HepG2 (cell line): ENCODE data around the gene WDR31. TPM values are rescaled to one million over a fixed set of nuclear protein-coding genes. Genes with fewer than 3 reads are reported as not detected.

Experiments used
- MIER2 ChIP-seq: IDR thresholded peaks from 2 replicates; pipeline ENCODE4 v1.6.1; 2016; ENCODE audit warnings: missing biosample characterization, missing genetic modification reagents
- NFIB ChIP-seq: sonication (generic); formaldehyde crosslinking; IDR thresholded peaks from 2 replicates; pipeline ENCODE4 v1.9.0; 2021; ENCODE audit warnings: missing genetic modification reagents, mild to moderate bottlenecking, borderline replicate concordance
- PTBP1 ChIP-seq: fragments of 200-400 bp; formaldehyde crosslinking; IDR thresholded peaks from 2 replicates; pipeline ENCODE4 v1.6.1; 2018; ENCODE audit warnings: low read length, low read depth; ENCODE audit not compliant: poor library complexity, severe bottlenecking
- TBX2 ChIP-seq: sonication (generic); formaldehyde crosslinking; IDR thresholded peaks from 2 replicates; pipeline ENCODE4 v1.5.0; 2020; ENCODE audit warnings: missing genetic modification reagents, mild to moderate bottlenecking, borderline replicate concordance
- TP53 ChIP-seq: sonication (generic); formaldehyde crosslinking; conservative IDR thresholded peaks from 2 replicates; pipeline ENCODE4 v1.4.0; 2020; ENCODE audit warnings: missing genetic modification reagents
- ZNF160 ChIP-seq: sonication (generic); formaldehyde crosslinking; IDR thresholded peaks from 2 replicates; pipeline ENCODE4 v1.8.0; 2022; ENCODE audit warnings: mild to moderate bottlenecking, inconsistent platforms, missing genetic modification reagents
- ZNF225 ChIP-seq: sonication (generic); formaldehyde crosslinking; IDR thresholded peaks from 2 replicates; pipeline ENCODE4 v1.4.0; 2020; ENCODE audit warnings: mild to moderate bottlenecking, missing genetic modification reagents
- ZNF282 ChIP-seq: fragments of 450-650 bp; IDR thresholded peaks from 2 replicates; pipeline ENCODE4 v1.6.1; 2018; ENCODE audit not compliant: partially characterized antibody
- ZNF337 ChIP-seq: sonication (generic); formaldehyde crosslinking; IDR thresholded peaks from 2 replicates; pipeline ENCODE4 v1.5.1; 2020; ENCODE audit warnings: missing genetic modification reagents, low read depth, mild to moderate bottlenecking, borderline replicate concordance
- ZNF629 ChIP-seq: sonication (generic); formaldehyde crosslinking; conservative IDR thresholded peaks from 2 replicates; pipeline ENCODE4 v1.5.0; 2020; ENCODE audit warnings: missing genetic modification reagents
- polyA plus RNA-seq, 8 experiments: library from polyadenylated mRNA; depleted of rRNA in 3 of 8; stranded (reverse) in 7 of 8; unstranded in 1 of 8; fragments of >200 nt; fragmentation: Illumina TruSeq in 4 of 8; extraction: Trizol in 4 of 8; gene quantifications; 2 replicates each; pipeline versions ENCODE4 v1.2.1 to v1.2.3, GENCODE V29; 2011 to 2016; ENCODE audit warnings: low read depth in 4 of 8, missing spikeins in 1 of 8, mixed read lengths in 1 of 8; ENCODE audit not compliant: insufficient read depth in 1 of 8
- total RNA-seq, 5 experiments: library from RNA; depleted of rRNA; stranded (reverse); fragments of >200 nt; fragmentation: Illumina TruSeq; extraction: Trizol; gene quantifications; 2 replicates each; pipeline ENCODE4 v1.2.3, GENCODE V29; 2016; ENCODE audit warnings: low read depth in 1 of 5
- TF ChIP-seq, protein P1 (sequence below): sonication (generic); formaldehyde crosslinking; IDR thresholded peaks from 2 replicates; pipeline ENCODE4 v1.4.0; 2020; ENCODE audit warnings: missing genetic modification reagents, low read depth, mild to moderate bottlenecking, borderline replicate concordance
- TF ChIP-seq, protein P2 (sequence below): IDR thresholded peaks from 2 replicates; pipeline ENCODE4 v1.6.1; 2016; ENCODE audit warnings: missing biosample characterization, missing genetic modification reagents, low read depth
- TF ChIP-seq, protein P3 (sequence below): sonication (generic); formaldehyde crosslinking; conservative IDR thresholded peaks from 2 replicates; pipeline ENCODE4 v1.4.0; 2020; ENCODE audit warnings: missing genetic modification reagents
- TF ChIP-seq, protein P4 (sequence below): IDR thresholded peaks from 2 replicates; pipeline ENCODE4 v1.6.1; 2016; ENCODE audit warnings: low read depth, missing genetic modification reagents, missing compliant biosample characterization
- TF ChIP-seq, protein P5 (sequence below): sonication (generic); formaldehyde crosslinking; IDR thresholded peaks from 2 replicates; pipeline ENCODE4 v1.4.0; 2020; ENCODE audit warnings: missing genetic modification reagents
- TF ChIP-seq, protein P6 (sequence below): sonication (generic); formaldehyde crosslinking; conservative IDR thresholded peaks from 2 replicates; pipeline ENCODE4 v1.4.0; 2020; ENCODE audit warnings: missing genetic modification reagents

The WDR31 gene
- total and polyA plus RNA-seq, 2 of the 13 experiments (the other 11 are each of a cell fraction or from before 2014, with no cell fraction given): 0.33 to 1.7 TPM

DNA sequence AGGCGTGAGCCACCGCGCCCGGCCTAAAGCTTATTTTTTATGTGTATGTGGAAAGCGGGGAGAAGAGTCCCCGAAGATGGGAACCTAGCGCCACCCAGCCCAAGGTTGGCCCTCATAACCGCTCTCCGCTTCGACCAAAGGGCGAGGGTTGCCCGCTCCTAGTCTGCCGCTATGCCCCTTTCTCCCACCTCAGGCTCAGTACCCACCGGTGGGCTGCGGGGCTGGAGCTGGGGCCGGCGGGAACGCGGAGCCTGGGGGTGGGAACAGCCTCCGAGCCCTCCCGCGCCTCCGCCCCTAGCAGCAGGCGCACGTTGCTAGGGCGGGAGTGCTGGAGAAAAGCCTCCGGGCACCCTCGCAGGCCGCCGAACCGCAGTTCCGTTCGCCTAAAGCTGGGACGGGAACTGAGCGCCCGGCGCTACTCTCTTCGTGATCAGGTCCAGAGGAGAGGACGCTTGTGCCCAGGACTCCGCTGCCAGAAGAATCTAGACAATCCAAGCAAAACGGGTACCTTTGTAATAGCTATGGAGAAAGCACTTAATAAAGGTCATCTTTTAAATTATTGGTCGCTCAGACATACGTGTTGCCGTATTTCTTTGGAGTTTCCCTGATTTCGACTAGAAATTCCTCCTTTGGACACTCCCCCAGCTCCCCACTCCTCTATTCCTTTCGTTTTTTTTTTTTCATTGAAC is at the start of gene WDR31 (continued):
- TF ChIP-seq, protein P1, sequence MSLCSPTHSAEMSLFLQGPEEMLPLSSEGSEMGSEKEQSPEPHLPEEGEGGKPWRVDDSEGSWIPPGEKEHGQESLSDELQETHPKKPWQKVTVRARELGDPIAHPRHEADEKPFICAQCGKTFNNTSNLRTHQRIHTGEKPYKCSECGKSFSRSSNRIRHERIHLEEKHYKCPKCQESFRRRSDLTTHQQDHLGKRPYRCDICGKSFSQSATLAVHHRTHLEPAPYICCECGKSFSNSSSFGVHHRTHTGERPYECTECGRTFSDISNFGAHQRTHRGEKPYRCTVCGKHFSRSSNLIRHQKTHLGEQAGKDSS (CRISPR knock-in tag): peak; percentile 96
- TF ChIP-seq ZNF282 (no peak), TP53 (CRISPR knock-in tag) (no peak; the same call in 1 of the 2 replicates), ZNF160 (CRISPR knock-in tag) (peak; percentile 68; the same call in 1 of the 2 replicates), NFIB (CRISPR knock-in tag) (no peak), ZNF629 (CRISPR knock-in tag) (no peak; the same call in none of the 2 replicates), PTBP1 (peak; percentile 66), MIER2 (CRISPR knock-in tag) (peak; percentile 77; the same call in 1 of the 2 replicates), ZNF225 (CRISPR knock-in tag) (no peak), ZNF337 (CRISPR knock-in tag) (0 out of 2 replicates have a peak, but pooled peaks have one; percentile 59), TBX2 (CRISPR knock-in tag) (peak; percentile 92)
- TF ChIP-seq, protein P2, sequence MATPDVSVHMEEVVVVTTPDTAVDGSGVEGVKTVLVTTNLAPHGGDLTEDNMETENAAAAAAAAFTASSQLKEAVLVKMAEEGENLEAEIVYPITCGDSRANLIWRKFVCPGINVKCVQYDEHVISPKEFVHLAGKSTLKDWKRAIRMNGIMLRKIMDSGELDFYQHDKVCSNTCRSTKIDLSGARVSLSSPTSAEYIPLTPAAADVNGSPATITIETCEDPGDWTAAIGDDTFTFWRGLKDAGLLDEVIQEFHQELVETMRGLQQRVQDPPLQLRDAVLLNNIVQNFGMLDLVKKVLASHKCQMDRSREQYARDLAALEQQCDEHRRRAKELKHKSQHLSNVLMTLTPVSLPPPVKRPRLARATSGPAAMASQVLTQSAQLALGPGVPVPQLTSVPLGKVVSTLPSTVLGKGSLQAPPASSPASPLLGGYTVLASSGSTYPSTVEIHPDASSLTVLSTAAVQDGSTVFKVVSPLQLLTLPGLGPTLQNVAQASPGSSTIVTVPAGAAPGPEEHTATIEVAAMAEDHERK (CRISPR knock-in tag): no peak
- TF ChIP-seq, protein P3, sequence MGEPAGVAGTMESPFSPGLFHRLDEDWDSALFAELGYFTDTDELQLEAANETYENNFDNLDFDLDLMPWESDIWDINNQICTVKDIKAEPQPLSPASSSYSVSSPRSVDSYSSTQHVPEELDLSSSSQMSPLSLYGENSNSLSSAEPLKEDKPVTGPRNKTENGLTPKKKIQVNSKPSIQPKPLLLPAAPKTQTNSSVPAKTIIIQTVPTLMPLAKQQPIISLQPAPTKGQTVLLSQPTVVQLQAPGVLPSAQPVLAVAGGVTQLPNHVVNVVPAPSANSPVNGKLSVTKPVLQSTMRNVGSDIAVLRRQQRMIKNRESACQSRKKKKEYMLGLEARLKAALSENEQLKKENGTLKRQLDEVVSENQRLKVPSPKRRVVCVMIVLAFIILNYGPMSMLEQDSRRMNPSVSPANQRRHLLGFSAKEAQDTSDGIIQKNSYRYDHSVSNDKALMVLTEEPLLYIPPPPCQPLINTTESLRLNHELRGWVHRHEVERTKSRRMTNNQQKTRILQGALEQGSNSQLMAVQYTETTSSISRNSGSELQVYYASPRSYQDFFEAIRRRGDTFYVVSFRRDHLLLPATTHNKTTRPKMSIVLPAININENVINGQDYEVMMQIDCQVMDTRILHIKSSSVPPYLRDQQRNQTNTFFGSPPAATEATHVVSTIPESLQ: no peak
- TF ChIP-seq, protein P4, sequence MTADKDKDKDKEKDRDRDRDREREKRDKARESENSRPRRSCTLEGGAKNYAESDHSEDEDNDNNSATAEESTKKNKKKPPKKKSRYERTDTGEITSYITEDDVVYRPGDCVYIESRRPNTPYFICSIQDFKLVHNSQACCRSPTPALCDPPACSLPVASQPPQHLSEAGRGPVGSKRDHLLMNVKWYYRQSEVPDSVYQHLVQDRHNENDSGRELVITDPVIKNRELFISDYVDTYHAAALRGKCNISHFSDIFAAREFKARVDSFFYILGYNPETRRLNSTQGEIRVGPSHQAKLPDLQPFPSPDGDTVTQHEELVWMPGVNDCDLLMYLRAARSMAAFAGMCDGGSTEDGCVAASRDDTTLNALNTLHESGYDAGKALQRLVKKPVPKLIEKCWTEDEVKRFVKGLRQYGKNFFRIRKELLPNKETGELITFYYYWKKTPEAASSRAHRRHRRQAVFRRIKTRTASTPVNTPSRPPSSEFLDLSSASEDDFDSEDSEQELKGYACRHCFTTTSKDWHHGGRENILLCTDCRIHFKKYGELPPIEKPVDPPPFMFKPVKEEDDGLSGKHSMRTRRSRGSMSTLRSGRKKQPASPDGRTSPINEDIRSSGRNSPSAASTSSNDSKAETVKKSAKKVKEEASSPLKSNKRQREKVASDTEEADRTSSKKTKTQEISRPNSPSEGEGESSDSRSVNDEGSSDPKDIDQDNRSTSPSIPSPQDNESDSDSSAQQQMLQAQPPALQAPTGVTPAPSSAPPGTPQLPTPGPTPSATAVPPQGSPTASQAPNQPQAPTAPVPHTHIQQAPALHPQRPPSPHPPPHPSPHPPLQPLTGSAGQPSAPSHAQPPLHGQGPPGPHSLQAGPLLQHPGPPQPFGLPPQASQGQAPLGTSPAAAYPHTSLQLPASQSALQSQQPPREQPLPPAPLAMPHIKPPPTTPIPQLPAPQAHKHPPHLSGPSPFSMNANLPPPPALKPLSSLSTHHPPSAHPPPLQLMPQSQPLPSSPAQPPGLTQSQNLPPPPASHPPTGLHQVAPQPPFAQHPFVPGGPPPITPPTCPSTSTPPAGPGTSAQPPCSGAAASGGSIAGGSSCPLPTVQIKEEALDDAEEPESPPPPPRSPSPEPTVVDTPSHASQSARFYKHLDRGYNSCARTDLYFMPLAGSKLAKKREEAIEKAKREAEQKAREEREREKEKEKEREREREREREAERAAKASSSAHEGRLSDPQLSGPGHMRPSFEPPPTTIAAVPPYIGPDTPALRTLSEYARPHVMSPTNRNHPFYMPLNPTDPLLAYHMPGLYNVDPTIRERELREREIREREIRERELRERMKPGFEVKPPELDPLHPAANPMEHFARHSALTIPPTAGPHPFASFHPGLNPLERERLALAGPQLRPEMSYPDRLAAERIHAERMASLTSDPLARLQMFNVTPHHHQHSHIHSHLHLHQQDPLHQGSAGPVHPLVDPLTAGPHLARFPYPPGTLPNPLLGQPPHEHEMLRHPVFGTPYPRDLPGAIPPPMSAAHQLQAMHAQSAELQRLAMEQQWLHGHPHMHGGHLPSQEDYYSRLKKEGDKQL: 0 out of 2 replicates have a peak, but pooled peaks have one; percentile 44
- TF ChIP-seq, protein P5, sequence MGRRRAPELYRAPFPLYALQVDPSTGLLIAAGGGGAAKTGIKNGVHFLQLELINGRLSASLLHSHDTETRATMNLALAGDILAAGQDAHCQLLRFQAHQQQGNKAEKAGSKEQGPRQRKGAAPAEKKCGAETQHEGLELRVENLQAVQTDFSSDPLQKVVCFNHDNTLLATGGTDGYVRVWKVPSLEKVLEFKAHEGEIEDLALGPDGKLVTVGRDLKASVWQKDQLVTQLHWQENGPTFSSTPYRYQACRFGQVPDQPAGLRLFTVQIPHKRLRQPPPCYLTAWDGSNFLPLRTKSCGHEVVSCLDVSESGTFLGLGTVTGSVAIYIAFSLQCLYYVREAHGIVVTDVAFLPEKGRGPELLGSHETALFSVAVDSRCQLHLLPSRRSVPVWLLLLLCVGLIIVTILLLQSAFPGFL (CRISPR knock-in tag): no peak
- TF ChIP-seq, protein P6, sequence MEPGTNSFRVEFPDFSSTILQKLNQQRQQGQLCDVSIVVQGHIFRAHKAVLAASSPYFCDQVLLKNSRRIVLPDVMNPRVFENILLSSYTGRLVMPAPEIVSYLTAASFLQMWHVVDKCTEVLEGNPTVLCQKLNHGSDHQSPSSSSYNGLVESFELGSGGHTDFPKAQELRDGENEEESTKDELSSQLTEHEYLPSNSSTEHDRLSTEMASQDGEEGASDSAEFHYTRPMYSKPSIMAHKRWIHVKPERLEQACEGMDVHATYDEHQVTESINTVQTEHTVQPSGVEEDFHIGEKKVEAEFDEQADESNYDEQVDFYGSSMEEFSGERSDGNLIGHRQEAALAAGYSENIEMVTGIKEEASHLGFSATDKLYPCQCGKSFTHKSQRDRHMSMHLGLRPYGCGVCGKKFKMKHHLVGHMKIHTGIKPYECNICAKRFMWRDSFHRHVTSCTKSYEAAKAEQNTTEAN (CRISPR knock-in tag): no peak
